HG03571 (cell line): ENCODE data around the gene FAM229B.
"Not testable (repeated sequence)": the region's sequence is repeated elsewhere in the genome, so short reads cannot be mapped to it uniquely, and the experiment has no call there.

ENCODE experiments used
- ATAC-seq: cut with Tn5 transposase; IDR thresholded peaks from one replicate; pipeline ENCODE4 v1.9.1; 2021; ENCODE audit not compliant: unreplicated experiment

The FAM229B gene

GRCh38 chr6:112087136-112087911, at the start of gene FAM229B, which contains the start of gene TUBE1:
Gene FAM229B, plus strand, starts transcription at chr6:112087591. Its CDS starts 11,693 bp downstream, at chr6:112099284.
Gene TUBE1, minus strand, starts transcription at chr6:112087482. Its CDS starts 48 bp downstream, at chr6:112087434.
- ATAC-seq, result peak; percentile 98

- no peak for ATAC-seq
Observed at GRCh38 chr6:112037783-112038216, 49.6 kb upstream of the FAM229B start.

- ATAC-seq, result no peak
Observed at GRCh38 chr6:112038268-112038667, 49.1 kb upstream of the FAM229B start.

GRCh38 chr6:112038756-112039430, 48.5 kb upstream of the FAM229B start:
- ATAC-seq, result no peak

GRCh38 chr6:112039431-112039770, 48.0 kb upstream of the FAM229B start:
- ATAC-seq, result no peak

- no peak for ATAC-seq
Observed at GRCh38 chr6:112040956-112041355, 46.4 kb upstream of the FAM229B start.

- ATAC-seq, result no peak
Observed at GRCh38 chr6:112041535-112041934, 45.9 kb upstream of the FAM229B start.

GRCh38 chr6:112043032-112044007, 44.1 kb upstream of the FAM229B start:
- peak; percentile 90 for ATAC-seq

- no peak for ATAC-seq
Observed at GRCh38 chr6:112044196-112044595, 43.2 kb upstream of the FAM229B start.

- no peak for ATAC-seq
Observed at GRCh38 chr6:112044856-112045255, 42.5 kb upstream of the FAM229B start.

- not testable (repeated sequence) for ATAC-seq
Observed at GRCh38 chr6:112047523-112047922, 39.9 kb upstream of the FAM229B start.

- no peak for ATAC-seq
Observed at GRCh38 chr6:112049026-112049799, 38.2 kb upstream of the FAM229B start.

- no peak for ATAC-seq
Observed at GRCh38 chr6:112049996-112050395, 37.4 kb upstream of the FAM229B start.

GRCh38 chr6:112050429-112050828, 37.0 kb upstream of the FAM229B start:
- ATAC-seq, result no peak

GRCh38 chr6:112051251-112051740, 36.1 kb upstream of the FAM229B start:
- not testable (repeated sequence) for ATAC-seq

GRCh38 chr6:112054001-112054400, 33.4 kb upstream of the FAM229B start, which contains the start of gene CCN6:
Gene CCN6, plus strand, starts transcription at chr6:112054104. Its CDS starts 254 bp downstream, at chr6:112054358.
- ATAC-seq, result no peak

- no peak for ATAC-seq
Observed at GRCh38 chr6:112054555-112055190, 32.7 kb upstream of the FAM229B start.

GRCh38 chr6:112058243-112059032, 29.0 kb upstream of the FAM229B start:
- ATAC-seq, result no peak

- ATAC-seq, result no peak
Observed at GRCh38 chr6:112061605-112062004, 25.8 kb upstream of the FAM229B start.
